ENCODE measurements around the gene CDCA3.

DNA sequence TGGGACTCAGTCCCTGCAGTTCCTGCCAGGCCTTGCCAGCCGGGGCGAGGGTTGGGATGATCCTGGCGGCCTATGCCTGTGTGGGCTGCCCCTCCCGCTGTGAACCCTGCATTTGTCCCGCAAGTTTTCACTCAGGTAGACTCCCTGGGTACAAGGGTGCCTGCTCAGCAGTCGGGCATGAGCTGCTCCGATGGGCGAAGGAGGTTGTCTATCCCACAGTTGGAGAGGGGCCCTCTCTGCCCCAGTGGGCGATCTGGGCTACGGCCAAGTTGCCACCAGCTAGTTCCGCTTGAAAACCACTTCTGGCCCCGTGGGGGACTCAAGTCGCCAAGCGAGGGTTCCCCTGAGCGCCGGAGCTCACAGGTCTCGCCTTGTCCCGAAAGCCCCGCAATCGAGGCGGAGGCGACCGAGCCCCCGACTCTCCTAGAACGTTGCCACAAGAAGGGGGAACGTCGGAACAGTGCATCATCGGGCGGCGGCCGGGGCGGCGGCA is 15.9 kb upstream of the CDCA3 start:
- TF ChIP-seq, protein P1, sequence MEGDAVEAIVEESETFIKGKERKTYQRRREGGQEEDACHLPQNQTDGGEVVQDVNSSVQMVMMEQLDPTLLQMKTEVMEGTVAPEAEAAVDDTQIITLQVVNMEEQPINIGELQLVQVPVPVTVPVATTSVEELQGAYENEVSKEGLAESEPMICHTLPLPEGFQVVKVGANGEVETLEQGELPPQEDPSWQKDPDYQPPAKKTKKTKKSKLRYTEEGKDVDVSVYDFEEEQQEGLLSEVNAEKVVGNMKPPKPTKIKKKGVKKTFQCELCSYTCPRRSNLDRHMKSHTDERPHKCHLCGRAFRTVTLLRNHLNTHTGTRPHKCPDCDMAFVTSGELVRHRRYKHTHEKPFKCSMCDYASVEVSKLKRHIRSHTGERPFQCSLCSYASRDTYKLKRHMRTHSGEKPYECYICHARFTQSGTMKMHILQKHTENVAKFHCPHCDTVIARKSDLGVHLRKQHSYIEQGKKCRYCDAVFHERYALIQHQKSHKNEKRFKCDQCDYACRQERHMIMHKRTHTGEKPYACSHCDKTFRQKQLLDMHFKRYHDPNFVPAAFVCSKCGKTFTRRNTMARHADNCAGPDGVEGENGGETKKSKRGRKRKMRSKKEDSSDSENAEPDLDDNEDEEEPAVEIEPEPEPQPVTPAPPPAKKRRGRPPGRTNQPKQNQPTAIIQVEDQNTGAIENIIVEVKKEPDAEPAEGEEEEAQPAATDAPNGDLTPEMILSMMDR (IDR thresholded peaks at IDR 0.05), result peak in 1 of 6 experiments; percentile 11
- no peak for TF ChIP-seq POLR2A (IDR thresholded peaks at IDR 0.05)

Data from upper lobe of left lung (tissue), 4 donors.